Fibroblast of mammary gland (primary cell): ENCODE data around the gene ABCA13.

Experiments
- DNase-seq: peaks from one replicate; pipeline ENCODE4 v3.0.0-alpha.2; 2010; ENCODE audit warnings: low read depth
- H3K4me3 ChIP-seq: 2 replicates; pipeline ENCODE4 v1.5.1; 2011; ENCODE audit warnings: low read depth, mild to moderate bottlenecking, low read length, moderate library complexity; ENCODE audit not compliant: control insufficient read depth
- CTCF ChIP-seq: conservative IDR thresholded peaks from 2 replicates; pipeline ENCODE4 v1.5.1; 2011; ENCODE audit warnings: low read depth, low read length, inconsistent platforms; ENCODE audit not compliant: control insufficient read depth, insufficient read depth

ABCA13 gene

GRCh38 chr7:48667407-48667806, 496.1 kb downstream of the ABCA13 start:
- TF ChIP-seq CTCF = no peak
- no peak for DNase-seq
- no peak overlapping the region for H3K4me3 ChIP-seq

GRCh38 chr7:48671656-48672055, 500.4 kb downstream of the ABCA13 start:
- H3K4me3 ChIP-seq = no peak overlapping the region
- DNase-seq = no peak
- no peak for TF ChIP-seq CTCF

- H3K4me3 ChIP-seq = no peak overlapping the region
- no peak for TF ChIP-seq CTCF
- DNase-seq = no peak
Observed at GRCh38 chr7:48681006-48681405, 509.7 kb downstream of the ABCA13 start.

- no peak overlapping the region for H3K4me3 ChIP-seq
- DNase-seq = no peak
- TF ChIP-seq CTCF = no peak
Observed at GRCh38 chr7:48691788-48692187, 520.5 kb downstream of the ABCA13 start.
